HCT116 (cell line): ENCODE results near the gene MATN3. TPM values are rescaled to one million over a fixed set of nuclear protein-coding genes. Genes with fewer than 3 reads are reported as not detected.

Experiments used
- ATAC-seq: fragments of 200-7000 bp; cut with Tn5 transposase; 2 replicates; pipeline ENCODE4 v1.9.1; 2020; ENCODE audit warnings: mild to moderate bottlenecking, moderate library complexity
- BruUV-seq: library from RNA; stranded (reverse); fragments of 400-500 nt; replicated peaks from 2 replicates; lab custom pipeline; 2021; lab: Mats Ljungman, UMichigan
- CTCF ChIA-PET: fragments of 300-600 bp; sonication (Branson Sonifier 250); formaldehyde crosslinking; loops from one replicate; lab custom pipeline; 2021; ENCODE audit warnings: antibody characterized with exemption; lab: Charles Lee
- POLR2A ChIA-PET: fragments of 300-600, 350-600 bp; sonication (Branson Sonifier 250); formaldehyde crosslinking; loops from one replicate; lab custom pipeline; 2021; ENCODE audit warnings: antibody characterized with exemption; lab: Charles Lee
- RAD21 ChIA-PET, 2 experiments: fragments of 300-600 bp; sonication (Branson Sonifier 250); formaldehyde crosslinking; loops; one replicate each; lab custom pipeline; 2023; ENCODE audit warnings: low total read pairs in 2 of 2; ENCODE audit not compliant: uncharacterized antibody in 2 of 2, unreplicated experiment in 2 of 2, low non-redundant PET in 1 of 2; lab: Charles Lee
- DNase-seq: peaks from one replicate; pipeline ENCODE4 v3.0.0-alpha.2; 2010; ENCODE audit warnings: low read depth, low spot score
- H2AFZ ChIP-seq: fragments of 200-600 bp; shearing (Covaris generic), sonication (generic); 2 replicates; pipeline ENCODE4 v1.6.1; 2017; ENCODE audit warnings: low read depth, mixed run types, mixed read lengths, antibody characterized with exemption, low read length; ENCODE audit not compliant: poor library complexity, severe bottlenecking
- H3K27ac ChIP-seq: 2 replicates; pipeline ENCODE4 v1.5.1; 2012; ENCODE audit warnings: low read depth, low read length
- H3K27me3 ChIP-seq: fragments of 200-600 bp; sonication (generic); 2 replicates; pipeline ENCODE4 v1.6.1; 2016; ENCODE audit warnings: mixed run types, low read length, mixed read lengths; ENCODE audit not compliant: insufficient read depth
- H3K36me3 ChIP-seq, 2 experiments: fragments of 200-500 bp in 1 of 2; fragments of 200-600 bp in 1 of 2; sonication (Bioruptor generic) in 1 of 2; sonication (generic) in 1 of 2; 2 replicates each; pipeline versions ENCODE4 v1.5.1 to v1.6.1; 2014 to 2016; ENCODE audit warnings: low read length in 2 of 2, inconsistent platforms in 1 of 2, mixed read lengths in 1 of 2, mixed run types in 1 of 2; ENCODE audit not compliant: insufficient read depth in 2 of 2, control insufficient read depth in 1 of 2
- H3K4me1 ChIP-seq, 2 experiments: fragments of 200-600 bp in 1 of 2; sonication (generic) in 1 of 2; 2 replicates each; pipeline versions ENCODE4 v1.5.1 to v1.6.1; 2012 to 2017; ENCODE audit warnings: low read length in 2 of 2, inconsistent platforms in 1 of 2, mild to moderate bottlenecking in 1 of 2, mixed read lengths in 1 of 2, mixed run types in 1 of 2, moderate library complexity in 1 of 2; ENCODE audit not compliant: insufficient read depth in 2 of 2, control insufficient read depth in 1 of 2
- H3K4me2 ChIP-seq: fragments of 200-600 bp; sonication (generic); 2 replicates; pipeline ENCODE4 v1.6.1; 2017; ENCODE audit warnings: mixed run types, low read length, mixed read lengths
- H3K4me3 ChIP-seq, 2 experiments: fragments of 200-600 bp in 1 of 2; sonication (generic) in 1 of 2; replicated peaks in 1 of 2; 2 replicates each; pipeline ENCODE4 v1.5.1; 2011 to 2016; ENCODE audit warnings: low read length in 2 of 2, control low read depth in 1 of 2, low read depth in 1 of 2, mild to moderate bottlenecking in 1 of 2, mixed read lengths in 1 of 2, mixed run types in 1 of 2
- H3K79me2 ChIP-seq: fragments of 200-600 bp; sonication (generic); 2 replicates; pipeline ENCODE4 v1.6.1; 2017; ENCODE audit warnings: mild to moderate bottlenecking, mixed run types, low read length, moderate library complexity, mixed read lengths; ENCODE audit not compliant: insufficient read depth
- H3K9ac ChIP-seq: fragments of 200-600 bp; sonication (generic); 2 replicates; pipeline ENCODE4 v1.6.1; 2016; ENCODE audit warnings: low read length, mixed read lengths
- H3K9me2 ChIP-seq: fragments of 200-600 bp; sonication (generic), shearing (Covaris generic); 2 replicates; pipeline ENCODE4 v1.6.1; 2017; ENCODE audit warnings: mixed run types, mild to moderate bottlenecking, moderate library complexity; ENCODE audit not compliant: insufficient read depth
- H3K9me3 ChIP-seq, 2 experiments: fragments of 200-500 bp in 1 of 2; fragments of 200-600 bp in 1 of 2; sonication (Bioruptor generic) in 1 of 2; sonication (generic) in 1 of 2; 2 replicates each; pipeline ENCODE4 v1.6.1; 2014 to 2017; ENCODE audit warnings: low read length in 2 of 2, mixed read lengths in 2 of 2, inconsistent platforms in 1 of 2, low read depth in 1 of 2, mild to moderate bottlenecking in 1 of 2, mixed run types in 1 of 2, moderate library complexity in 1 of 2; ENCODE audit not compliant: control insufficient read depth in 1 of 2, insufficient read depth in 1 of 2
- H4K20me1 ChIP-seq: fragments of 200-600 bp; sonication (generic), shearing (Covaris generic); 2 replicates; pipeline ENCODE4 v1.6.1; 2017; ENCODE audit warnings: mixed run types, mild to moderate bottlenecking, moderate library complexity; ENCODE audit not compliant: insufficient read depth
- CTCF ChIP-seq, 3 experiments: fragments of 200-600 bp in 1 of 3; sonication (generic) in 1 of 3; IDR thresholded peaks in 2 of 3; conservative IDR thresholded peaks in 1 of 3; 2 replicates each; pipeline ENCODE4 v1.5.1; 2012 to 2017; ENCODE audit warnings: low read depth in 2 of 3, low read length in 2 of 3, antibody characterized with exemption in 1 of 3, borderline replicate concordance in 1 of 3, control low read depth in 1 of 3, mild to moderate bottlenecking in 1 of 3, mixed read lengths in 1 of 3, mixed run types in 1 of 3, moderate library complexity in 1 of 3; ENCODE audit not compliant: insufficient read depth in 1 of 3
- ELF1 ChIP-seq: IDR thresholded peaks from 2 replicates; pipeline ENCODE4 v1.6.1; 2012; ENCODE audit warnings: low read depth, borderline replicate concordance
- EZH2phosphoT487 ChIP-seq: fragments of 200-600 bp; IDR thresholded peaks from 2 replicates; pipeline ENCODE4 v1.6.1; 2018; ENCODE audit warnings: antibody characterized with exemption, borderline replicate concordance
- POLR2A ChIP-seq: IDR thresholded peaks from 2 replicates; pipeline ENCODE4 v1.7.0; 2011; ENCODE audit warnings: borderline replicate concordance; ENCODE audit not compliant: insufficient read depth, insufficient read length; ENCODE audit errors: extremely low read depth
- ZBTB33 ChIP-seq: IDR thresholded peaks from 2 replicates; pipeline ENCODE4 v1.6.1; 2011; ENCODE audit warnings: mild to moderate bottlenecking, low read length, moderate library complexity; ENCODE audit not compliant: insufficient replicate concordance; ENCODE audit errors: extremely low read depth
- intact Hi-C: fragments of 100-400 bp; cut with micrococcal nuclease; formaldehyde crosslinking; loops from 2 replicates; pipeline ENCODE4 v1.10.0; 2022
- total RNA-seq: library from RNA; stranded (reverse); gene quantifications from one replicate; pipeline ENCODE4 v1.2.1, GENCODE V29; 2021; ENCODE audit not compliant: unreplicated experiment
- TF ChIP-seq, protein P1 (sequence below): IDR thresholded peaks from 2 replicates; pipeline ENCODE4 v1.6.1; 2012

Gene MATN3
- total RNA-seq, 1 experiment from 2014 or later: not detected

DNA sequence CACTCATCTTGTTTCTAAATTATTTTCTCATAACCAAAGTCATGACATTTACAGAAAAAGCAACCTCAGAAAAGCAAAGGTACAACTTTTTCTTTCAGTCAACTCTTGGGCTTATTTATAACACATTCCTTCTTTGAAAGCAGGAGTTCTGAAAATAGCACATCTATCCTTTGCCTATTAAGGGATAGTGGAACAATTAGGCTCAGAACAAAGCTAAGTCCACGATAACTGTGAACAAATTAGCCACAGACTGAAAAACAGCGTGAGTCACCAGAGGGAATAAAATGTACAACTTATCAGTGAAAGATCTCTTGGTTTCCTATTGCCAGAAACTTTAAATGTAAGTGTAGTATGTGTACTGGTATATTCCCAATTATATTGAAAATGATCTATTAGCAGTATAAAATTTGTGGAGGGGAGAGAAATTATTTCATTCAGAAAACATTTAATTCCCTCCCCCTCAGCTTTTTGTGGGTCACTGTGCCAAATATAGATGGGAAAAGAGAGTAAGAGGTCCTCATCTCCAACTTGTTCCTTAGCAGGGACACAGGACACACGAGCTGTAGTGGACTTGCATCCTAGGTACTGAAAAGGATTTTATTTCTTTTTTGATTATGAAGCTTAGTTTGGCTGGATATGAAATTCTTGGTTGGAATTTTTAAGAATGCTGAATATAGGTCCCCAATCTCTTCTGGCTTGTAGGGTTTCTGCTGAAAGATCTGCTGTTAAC is 15.4 kb upstream of the MATN3 start (continued):
- TF ChIP-seq CTCF (IDR thresholded peaks at IDR 0.05 in 2 of 3, conservative IDR thresholded peaks at IDR 0.05 in 1 of 3; ENCODE audit: borderline replicate concordance in 1 of 3, insufficient read depth in 1 of 3, low read depth in 2 of 3, low read length in 2 of 3): no peak

DNA sequence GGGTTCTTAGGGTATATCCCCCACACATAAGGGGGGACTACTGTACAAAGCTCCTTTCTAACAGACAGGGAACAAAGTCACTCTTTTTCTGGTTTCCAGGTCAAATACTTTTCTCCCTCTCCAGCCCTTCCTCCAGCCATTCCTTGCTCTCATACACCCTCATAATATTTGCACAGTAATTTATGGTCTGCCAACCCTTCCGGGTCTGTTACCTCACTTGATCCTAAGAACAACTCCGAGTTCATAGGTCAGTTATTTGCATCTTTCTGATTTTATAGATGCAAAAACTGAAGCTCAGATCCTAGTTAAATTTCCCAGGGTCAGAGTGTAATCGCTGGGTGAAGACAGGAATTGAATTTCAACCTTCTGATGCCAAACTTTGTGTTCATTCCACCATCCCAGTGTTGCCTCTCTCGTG is 14.8 kb upstream of the MATN3 start:
- no peaks in the 10 kb centered on the region for H3K9me2 ChIP-seq
- no peak overlapping the region for H3K9ac ChIP-seq
- no peak overlapping the region for H2AFZ ChIP-seq
- H3K4me2 ChIP-seq: no peak overlapping the region
- no peak for ATAC-seq
- RAD21 ChIA-PET: no interaction called here
- TF ChIP-seq POLR2A (no peak), EZH2phosphoT487 (no peak), ELF1 (no peak), ZBTB33 (no peak)
- TF ChIP-seq, protein P1, sequence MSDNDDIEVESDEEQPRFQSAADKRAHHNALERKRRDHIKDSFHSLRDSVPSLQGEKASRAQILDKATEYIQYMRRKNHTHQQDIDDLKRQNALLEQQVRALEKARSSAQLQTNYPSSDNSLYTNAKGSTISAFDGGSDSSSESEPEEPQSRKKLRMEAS: no peak
- DNase-seq: no peak
- BruUV-seq: no TSS peak
- H3K9me3 ChIP-seq: no peaks in the 10 kb centered on the region
- H3K27me3 ChIP-seq: no peaks in the 10 kb centered on the region
- POLR2A ChIA-PET: no interaction called here
- no peaks in the 10 kb centered on the region for H4K20me1 ChIP-seq
- no peak overlapping the region for H3K4me3 ChIP-seq
- CTCF ChIA-PET: interaction anchor here (2.0 kb wide), 1 partner anchor 12 kb away, joined by 8 read pairs; no protein-coding TSS in a partner anchor
- H3K36me3 ChIP-seq: peaks cover 0 to 4% of the 10 kb centered on the region in 2 experiments; a peak in 2 of 4 replicates
- intact Hi-C loops: no loop called here
- no peaks in the 10 kb centered on the region for H3K4me1 ChIP-seq
- H3K79me2 ChIP-seq: no peaks in the 10 kb centered on the region
- no peak overlapping the region for H3K27ac ChIP-seq
